IPS DF 6.9 (cell line): ENCODE results near the gene SP4.

Source experiments
- DNase-seq: peaks from one replicate; pipeline ENCODE4 v3.0.0-alpha.2; 2013; ENCODE audit warnings: low read depth, low spot score
- H3K27ac ChIP-seq: one replicate; pipeline ENCODE4 v1.5.1; 2013; ENCODE audit warnings: low read length, control low read depth
- H3K27me3 ChIP-seq: 2 replicates; pipeline ENCODE4 v1.6.1; 2013; ENCODE audit warnings: mild to moderate bottlenecking, low read length; ENCODE audit not compliant: control insufficient read depth, insufficient read depth
- H3K36me3 ChIP-seq: 2 replicates; pipeline ENCODE4 v1.6.1; 2013; ENCODE audit warnings: low read length; ENCODE audit not compliant: control insufficient read depth, insufficient read depth
- H3K4me1 ChIP-seq: 2 replicates; pipeline ENCODE4 v1.6.1; 2013; ENCODE audit warnings: low read length; ENCODE audit not compliant: control insufficient read depth, insufficient read depth
- H3K4me3 ChIP-seq: 2 replicates; pipeline ENCODE4 v1.5.1; 2013; ENCODE audit warnings: mild to moderate bottlenecking, low read length
- H3K9me3 ChIP-seq: 2 replicates; pipeline ENCODE4 v1.6.1; 2013; ENCODE audit warnings: low read length, inconsistent platforms; ENCODE audit not compliant: control insufficient read depth, insufficient read depth
- WGBS: extraction: QIAGEN DNeasy Blood & Tissue Kit; methylation state at CpG from one replicate; pipeline ENCODE4 v1.1.7; 2013; ENCODE audit warnings: mixed read lengths, missing lambda C conversion rate; ENCODE audit not compliant: insufficient read length, insufficient coverage; 5-methylcytosine and 5-hydroxymethylcytosine counted together

SP4 gene

GRCh38 chr7:21544303-21544656 lies 116.4 kb downstream of the SP4 start:
- Histone ChIP-seq H3K36me3 (no peaks in the 10 kb centered on the region), H3K27ac (no peak overlapping the region), H3K27me3 (peaks cover 3% of the 10 kb centered on the region; the same call in 1 of the 2 replicates), H3K9me3 (no peaks in the 10 kb centered on the region), H3K4me1 (peaks cover 2% of the 10 kb centered on the region; the same call in 1 of the 2 replicates), H3K4me3 (no peak overlapping the region; the same call in 1 of the 2 replicates)
- no CpG with 5 or more reads among the region's 3 CpGs for WGBS
- DNase-seq = no peak

GRCh38 chr7:21544715-21545114 lies 116.8 kb downstream of the SP4 start:
- no peak for DNase-seq
- no CpG with 5 or more reads among the region's 3 CpGs for WGBS
- no peaks in the 10 kb centered on the region for H3K9me3 ChIP-seq
- H3K27ac ChIP-seq = no peak overlapping the region
- no peaks in the 10 kb centered on the region for H3K4me1 ChIP-seq
- no peak overlapping the region for H3K4me3 ChIP-seq
- peaks cover 3% of the 10 kb centered on the region; the same call in 1 of the 2 replicates for H3K27me3 ChIP-seq
- H3K36me3 ChIP-seq = no peaks in the 10 kb centered on the region

GRCh38 chr7:21547501-21547900 lies 119.6 kb downstream of the SP4 start:
- no peaks in the 10 kb centered on the region; the same call in 1 of the 2 replicates for H3K4me1 ChIP-seq
- H3K27ac ChIP-seq = no peak overlapping the region
- no peaks in the 10 kb centered on the region for H3K36me3 ChIP-seq
- no peak overlapping the region for H3K4me3 ChIP-seq
- WGBS = no CpG with 5 or more reads among the region's 3 CpGs
- H3K27me3 ChIP-seq = peaks cover 3% of the 10 kb centered on the region; the same call in 1 of the 2 replicates
- DNase-seq = no peak
- H3K9me3 ChIP-seq = no peaks in the 10 kb centered on the region

GRCh38 chr7:21548491-21548890 lies 120.6 kb downstream of the SP4 start:
- Histone ChIP-seq H3K4me1 (no peaks in the 10 kb centered on the region; the same call in 1 of the 2 replicates), H3K36me3 (no peaks in the 10 kb centered on the region), H3K27me3 (peaks cover 3% of the 10 kb centered on the region; the same call in 1 of the 2 replicates), H3K4me3 (no peak overlapping the region), H3K27ac (no peak overlapping the region), H3K9me3 (no peaks in the 10 kb centered on the region)
- no peak for DNase-seq
- no CpG with 5 or more reads among the region's 3 CpGs for WGBS

GRCh38 chr7:21550076-21550475 lies 122.2 kb downstream of the SP4 start:
- WGBS = no CpG with 5 or more reads among the region's 3 CpGs
- Histone ChIP-seq H3K9me3 (no peaks in the 10 kb centered on the region), H3K27me3 (no peaks in the 10 kb centered on the region), H3K4me1 (no peaks in the 10 kb centered on the region; the same call in 1 of the 2 replicates), H3K4me3 (no peak overlapping the region), H3K36me3 (no peaks in the 10 kb centered on the region), H3K27ac (no peak overlapping the region)
- no peak for DNase-seq

- Histone ChIP-seq H3K4me1 (no peaks in the 10 kb centered on the region; the same call in 1 of the 2 replicates), H3K9me3 (no peaks in the 10 kb centered on the region), H3K4me3 (no peak overlapping the region), H3K27ac (no peak overlapping the region), H3K27me3 (no peaks in the 10 kb centered on the region), H3K36me3 (no peaks in the 10 kb centered on the region)
- peak; percentile 61 for DNase-seq
- no CpG with 5 or more reads among the region's 6 CpGs for WGBS
Observed at GRCh38 chr7:21550821-21551531, 123.1 kb downstream of the SP4 start.

GRCh38 chr7:21562385-21562784 lies 134.5 kb downstream of the SP4 start:
- H3K27me3 ChIP-seq = no peaks in the 10 kb centered on the region
- H3K36me3 ChIP-seq = no peaks in the 10 kb centered on the region
- H3K4me1 ChIP-seq = no peaks in the 10 kb centered on the region
- H3K9me3 ChIP-seq = no peaks in the 10 kb centered on the region
- H3K27ac ChIP-seq = no peak overlapping the region
- no peak overlapping the region for H3K4me3 ChIP-seq
- no peak for DNase-seq
- WGBS = no CpG with 5 or more reads among the region's 1 CpG
